ENCODE data around the gene SURF6. TPM values are rescaled to one million over a fixed set of nuclear protein-coding genes. Genes with fewer than 3 reads are reported as not detected.
"Not testable (repeated sequence)": the region's sequence is repeated elsewhere in the genome, so short reads cannot be mapped to it uniquely, and the experiment has no call there.

SURF6 gene
- total RNA-seq, 1 donor = 7.6 TPM

GRCh38 chr9:133340256-133340655, 4.3 kb upstream of the SURF6 start:
- H3K27ac ChIP-seq (ENCODE audit: low read depth, low read length) = no peak overlapping the region
- peaks cover 3% of the 10 kb centered on the region for H4K20me1 ChIP-seq (ENCODE audit: insufficient read depth, low read length)
- peaks cover 54% of the 10 kb centered on the region for H3K36me3 ChIP-seq (ENCODE audit: insufficient read depth, low read length)
- no peak overlapping the region for H3K4me2 ChIP-seq (ENCODE audit: insufficient read depth, low read length)
- H3K4me1 ChIP-seq (ENCODE audit: insufficient read depth, low read length) = peaks cover 9% of the 10 kb centered on the region
- H3K79me2 ChIP-seq (ENCODE audit: insufficient read depth, low read length) = peaks cover 12% of the 10 kb centered on the region
- DNase-seq (ENCODE audit: insufficient read length, low spot score, missing footprints) = no peak
- no peak for TF ChIP-seq CTCF (IDR thresholded peaks at IDR 0.05; ENCODE audit: extremely low read depth, low read depth, low read length)
- H3K9me3 ChIP-seq (ENCODE audit: low read depth, low read length) = no peaks in the 10 kb centered on the region
- H3K4me3 ChIP-seq (ENCODE audit: insufficient read depth, low read length) = no peak overlapping the region
- no peak overlapping the region for H2AFZ ChIP-seq (ENCODE audit: low read length)
- H3K27me3 ChIP-seq (ENCODE audit: insufficient read depth, low read length) = no peaks in the 10 kb centered on the region

- Histone ChIP-seq H3K36me3 (ENCODE audit: insufficient read depth, low read length) (peaks cover 48% of the 10 kb centered on the region), H3K79me2 (ENCODE audit: insufficient read depth, low read length) (peaks cover 14% of the 10 kb centered on the region)
Measured at GRCh38 chr9:133339641-133340040, 3.7 kb upstream of the SURF6 start.

GRCh38 chr9:133334888-133335287, 1.1 kb downstream of the SURF6 start:
- peak overlapping the region; percentile 69 for H3K27ac ChIP-seq (ENCODE audit: low read depth, low read length)
- peaks cover 14% of the 10 kb centered on the region for H3K4me1 ChIP-seq (ENCODE audit: insufficient read depth, low read length)
- H3K4me3 ChIP-seq (ENCODE audit: insufficient read depth, low read length) = peak overlapping the region; percentile 99
- not testable (repeated sequence) for DNase-seq (ENCODE audit: insufficient read length, low spot score, missing footprints); H3K27me3 ChIP-seq (ENCODE audit: insufficient read depth, low read length); H3K9me3 ChIP-seq (ENCODE audit: low read depth, low read length); H2AFZ ChIP-seq (ENCODE audit: low read length)
- peaks cover 31% of the 10 kb centered on the region for H3K79me2 ChIP-seq (ENCODE audit: insufficient read depth, low read length)
- peak overlapping the region; percentile 89 for H3K4me2 ChIP-seq (ENCODE audit: insufficient read depth, low read length)
- H3K36me3 ChIP-seq (ENCODE audit: insufficient read depth, low read length) = peaks cover 54% of the 10 kb centered on the region
- H4K20me1 ChIP-seq (ENCODE audit: insufficient read depth, low read length) = peaks cover 21% of the 10 kb centered on the region

More at GRCh38 chr9:133339641-133340040, 3.7 kb upstream of the SURF6 start:
- no peak for TF ChIP-seq CTCF (IDR thresholded peaks at IDR 0.05; ENCODE audit: extremely low read depth, low read depth, low read length)
- H3K4me3 ChIP-seq (ENCODE audit: insufficient read depth, low read length) = no peak overlapping the region
- peaks cover 3% of the 10 kb centered on the region for H4K20me1 ChIP-seq (ENCODE audit: insufficient read depth, low read length)
- H3K4me1 ChIP-seq (ENCODE audit: insufficient read depth, low read length) = peaks cover 14% of the 10 kb centered on the region
- DNase-seq (ENCODE audit: insufficient read length, low spot score, missing footprints) = no peak
- no peak overlapping the region for H3K4me2 ChIP-seq (ENCODE audit: insufficient read depth, low read length)
- H3K27ac ChIP-seq (ENCODE audit: low read depth, low read length) = no peak overlapping the region
- no peak overlapping the region for H2AFZ ChIP-seq (ENCODE audit: low read length)
- H3K9me3 ChIP-seq (ENCODE audit: low read depth, low read length) = no peaks in the 10 kb centered on the region
- no peaks in the 10 kb centered on the region for H3K27me3 ChIP-seq (ENCODE audit: insufficient read depth, low read length)

- Histone ChIP-seq H3K27me3 (ENCODE audit: insufficient read depth, low read length) (no peaks in the 10 kb centered on the region), H3K9me3 (ENCODE audit: low read depth, low read length) (no peaks in the 10 kb centered on the region), H4K20me1 (ENCODE audit: insufficient read depth, low read length) (peaks cover 21% of the 10 kb centered on the region), H3K4me2 (ENCODE audit: insufficient read depth, low read length) (no peak overlapping the region), H3K79me2 (ENCODE audit: insufficient read depth, low read length) (peaks cover 31% of the 10 kb centered on the region), H3K4me3 (ENCODE audit: insufficient read depth, low read length) (no peak overlapping the region), H3K36me3 (ENCODE audit: insufficient read depth, low read length) (peaks cover 46% of the 10 kb centered on the region), H3K4me1 (ENCODE audit: insufficient read depth, low read length) (peaks cover 14% of the 10 kb centered on the region), H2AFZ (ENCODE audit: low read length) (no peak overlapping the region), H3K27ac (ENCODE audit: low read depth, low read length) (no peak overlapping the region)
- TF ChIP-seq CTCF (IDR thresholded peaks at IDR 0.05; ENCODE audit: extremely low read depth, low read depth, low read length) = no peak
- DNase-seq (ENCODE audit: insufficient read length, low spot score, missing footprints) = no peak
Measured at GRCh38 chr9:133334161-133334560, 1.8 kb downstream of the SURF6 start.

All from osteoblast (primary cell).